ENCODE data around the gene DNAH14.
A peak's percentile ranks its signal among the peaks of the same experiment; 100 is the strongest.
"Not testable (repeated sequence)": the region's sequence is repeated elsewhere in the genome, so short reads cannot be mapped to it uniquely, and the experiment has no call there.

The DNAH14 gene

GRCh38 chr1:224996266-224996665 lies 66.8 kb downstream of the DNAH14 start:
- DNase-seq, result no peak

GRCh38 chr1:224998185-224998584 lies 68.7 kb downstream of the DNAH14 start:
- no peak for DNase-seq

GRCh38 chr1:225004396-225004795 lies 74.9 kb downstream of the DNAH14 start:
- no peak for DNase-seq

GRCh38 chr1:225006352-225006751 lies 76.9 kb downstream of the DNAH14 start:
- not testable (repeated sequence) for DNase-seq

GRCh38 chr1:225008050-225008449 lies 78.6 kb downstream of the DNAH14 start:
- DNase-seq, result not testable (repeated sequence)

DNA sequence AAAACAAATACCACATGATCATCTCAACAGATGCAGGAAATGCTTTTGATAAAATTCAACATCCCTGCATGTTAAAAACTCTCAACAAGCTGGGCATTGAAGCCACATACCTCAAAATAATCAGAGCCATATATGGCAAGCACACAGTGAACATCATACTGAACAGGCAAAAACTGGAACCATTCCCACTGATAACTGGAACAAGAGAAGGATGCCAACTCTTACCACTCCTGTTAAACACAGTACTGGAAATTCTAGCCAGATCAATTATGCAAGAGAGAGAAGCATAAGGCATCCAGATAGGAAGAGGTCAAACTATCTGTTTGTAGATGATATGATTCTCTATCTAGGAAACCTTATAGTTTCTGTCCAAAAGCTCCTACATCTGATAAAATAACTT lies 91.6 kb downstream of the DNAH14 start:
- DNase-seq, result no peak

DNA sequence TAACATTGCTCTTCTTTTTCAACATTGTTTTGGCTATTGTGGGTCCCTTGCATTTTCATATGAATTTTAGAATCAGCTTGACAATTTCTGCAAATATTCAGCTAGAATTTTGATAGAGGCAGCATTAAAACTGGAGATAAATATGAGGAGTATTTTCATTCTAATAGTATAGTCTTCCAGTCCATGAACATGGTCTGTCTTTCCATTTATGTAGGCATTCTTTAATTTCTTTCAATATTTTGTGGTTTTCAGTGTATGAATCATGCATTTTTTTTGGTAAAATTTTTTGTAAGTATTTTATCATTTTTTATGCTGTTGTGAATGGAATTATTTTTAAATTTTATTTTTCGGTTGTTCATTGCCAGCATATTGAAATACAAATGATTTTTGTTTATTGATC lies 97.2 kb downstream of the DNAH14 start:
- DNase-seq, result no peak

DNA sequence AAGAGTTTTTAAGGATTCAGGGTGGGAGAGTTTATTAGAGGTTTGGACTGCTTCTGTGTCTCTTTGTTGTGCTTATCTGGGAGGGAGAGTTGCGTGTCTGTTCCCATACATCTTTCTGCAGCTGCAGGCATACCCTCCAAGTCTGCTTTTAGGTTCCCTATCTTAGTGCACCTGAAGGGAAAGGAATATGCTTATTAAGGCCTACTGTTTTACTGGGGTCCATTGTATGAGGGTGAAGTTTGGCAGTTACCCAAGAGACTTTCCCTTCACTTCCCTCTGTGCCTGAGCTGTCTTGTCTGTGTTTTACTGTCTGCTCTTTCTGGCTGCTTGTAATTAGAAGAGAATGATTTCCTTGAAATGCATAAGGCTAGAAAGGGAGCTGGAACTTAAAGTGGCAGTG lies 107.0 kb downstream of the DNAH14 start:
- DNase-seq, result not testable (repeated sequence)

- DNase-seq, result no peak
Observed at GRCh38 chr1:225042263-225042662, 112.8 kb downstream of the DNAH14 start.

- peak; percentile 10 for DNase-seq
Observed at GRCh38 chr1:225044258-225044657, 114.8 kb downstream of the DNAH14 start.

GRCh38 chr1:225049594-225049993 lies 120.1 kb downstream of the DNAH14 start:
- no peak for DNase-seq

- no peak for DNase-seq
Observed at GRCh38 chr1:225063722-225064121, 134.2 kb downstream of the DNAH14 start.

GRCh38 chr1:225070972-225071371 lies 141.5 kb downstream of the DNAH14 start:
- DNase-seq, result no peak

GRCh38 chr1:225097175-225097574 lies 167.7 kb downstream of the DNAH14 start:
- DNase-seq, result no peak

DNA sequence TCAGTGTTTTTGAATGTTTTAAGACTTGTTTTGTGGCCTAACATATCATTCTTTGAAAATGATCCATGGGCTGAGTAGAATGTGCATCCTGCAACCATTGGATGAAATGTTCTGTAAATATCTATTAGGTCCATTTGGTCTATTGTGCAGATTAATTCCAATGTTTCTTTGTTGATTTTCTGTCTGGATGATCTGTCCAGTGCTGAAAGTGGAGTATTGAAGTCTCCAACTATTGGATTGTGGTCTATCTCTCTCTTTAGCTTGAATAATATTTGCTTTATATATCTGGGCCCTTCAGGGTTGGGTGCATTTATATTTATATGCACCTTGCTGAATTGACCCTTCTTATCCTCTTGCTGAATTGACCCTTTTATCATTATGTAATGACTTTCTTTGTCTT lies 181.5 kb downstream of the DNAH14 start:
- DNase-seq, result no peak

- no peak for DNase-seq
Observed at GRCh38 chr1:225113265-225113664, 183.8 kb downstream of the DNAH14 start.

- peak; percentile 19 for DNase-seq
Observed at GRCh38 chr1:225114354-225114990, 185.0 kb downstream of the DNAH14 start.

GRCh38 chr1:225119307-225119706 lies 189.8 kb downstream of the DNAH14 start:
- DNase-seq, result no peak

DNA sequence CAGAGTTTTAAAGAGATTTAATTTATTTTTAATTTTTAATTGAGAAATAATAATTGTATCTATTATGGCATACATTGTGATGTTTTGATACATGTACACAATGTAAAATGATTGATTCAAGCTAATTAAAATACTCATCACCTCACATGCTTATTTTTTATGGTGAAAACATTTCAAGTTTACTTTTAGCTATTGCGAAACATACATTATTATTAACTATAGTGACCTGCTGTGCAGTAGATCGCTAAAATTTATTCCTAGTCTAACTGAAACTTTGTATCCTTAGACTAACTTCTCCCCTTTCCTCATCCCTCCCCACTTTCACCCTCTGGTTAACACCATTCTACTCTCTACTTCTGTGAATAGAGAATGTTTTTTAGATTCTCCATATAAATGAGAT lies 191.6 kb downstream of the DNAH14 start:
- DNase-seq, result no peak

DNA sequence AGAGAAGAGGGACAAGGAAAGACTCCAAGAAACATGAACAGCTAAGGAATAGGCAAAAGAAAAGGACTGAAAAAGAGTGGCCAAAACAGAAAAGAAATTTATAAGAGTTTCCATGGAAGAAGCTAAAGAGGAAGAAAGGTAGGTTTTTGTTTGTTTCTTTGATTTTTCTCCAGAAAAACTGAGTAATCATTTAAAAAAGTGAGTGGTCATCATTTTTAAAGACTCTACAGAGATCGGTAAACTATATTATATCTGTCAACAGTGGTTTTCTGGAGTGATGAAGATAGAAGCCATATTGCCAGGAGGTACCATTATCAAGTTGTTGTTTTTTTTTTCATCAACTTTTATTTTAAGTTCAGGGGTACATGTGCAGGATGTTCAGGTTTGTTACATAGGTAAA lies 202.4 kb downstream of the DNAH14 start:
- DNase-seq, result no peak

DNA sequence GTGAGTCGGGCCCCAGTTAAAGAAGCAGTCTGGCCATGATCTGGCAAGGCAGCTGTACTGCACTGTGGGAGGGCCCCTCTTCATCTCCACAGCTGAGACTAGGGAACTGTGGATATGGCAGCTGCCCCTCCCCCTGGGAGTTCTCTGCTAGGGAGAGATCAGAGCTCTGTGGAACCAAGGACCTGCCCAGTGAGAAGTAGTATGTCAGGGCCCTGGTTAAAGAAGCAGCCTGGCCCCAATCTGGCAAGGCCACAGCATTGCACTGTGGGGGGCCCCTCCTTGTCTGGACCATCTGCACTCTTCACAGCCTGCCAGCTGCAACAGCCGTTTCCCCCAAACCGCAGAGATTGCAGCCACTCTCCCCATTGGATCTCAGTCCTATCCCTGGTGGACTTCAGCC lies 208.5 kb downstream of the DNAH14 start:
- no peak for DNase-seq

GRCh38 chr1:225143001-225143400 lies 213.5 kb downstream of the DNAH14 start:
- DNase-seq, result no peak

DNA sequence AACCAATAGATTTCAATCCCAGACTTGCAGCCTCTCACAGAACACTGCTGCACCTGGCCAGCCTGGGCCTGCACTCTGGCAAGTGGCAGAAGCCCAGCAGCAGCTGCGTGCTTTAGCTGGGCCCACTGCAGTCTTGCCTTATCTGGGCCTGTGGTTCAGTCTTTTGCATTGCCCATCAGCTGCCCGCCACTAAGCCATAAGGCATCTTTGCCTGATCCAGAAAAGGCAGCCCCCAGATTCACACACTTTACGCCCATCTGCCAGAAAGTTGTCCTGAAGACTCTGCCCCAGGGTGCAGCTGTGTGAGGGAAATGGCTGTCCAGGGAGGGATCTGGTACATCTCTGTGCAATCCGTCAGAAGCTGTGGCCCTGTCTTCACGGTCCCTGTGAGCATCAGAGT lies 217.0 kb downstream of the DNAH14 start:
- DNase-seq, result no peak

- not testable (repeated sequence) for DNase-seq
Observed at GRCh38 chr1:225147791-225148190, 218.3 kb downstream of the DNAH14 start.

DNA sequence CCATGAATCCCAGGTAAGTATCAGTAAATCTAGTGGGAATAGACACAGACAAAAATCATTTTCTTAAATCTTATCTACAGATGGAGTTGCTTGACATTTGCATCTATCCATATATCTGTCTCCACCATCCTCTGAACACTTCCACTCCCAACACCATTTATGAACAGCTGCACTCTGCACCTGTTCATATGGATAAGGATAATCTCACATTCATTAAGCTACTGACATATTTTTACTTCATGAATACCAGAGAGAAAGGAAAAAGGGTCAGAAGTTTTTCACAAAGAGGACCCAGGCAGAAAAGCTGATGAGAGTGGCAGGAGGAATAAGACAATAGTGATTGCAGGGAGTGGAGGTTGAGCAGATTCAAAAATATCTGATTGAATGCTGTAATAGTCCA lies 222.6 kb downstream of the DNAH14 start:
- DNase-seq, result no peak

Data from fibroblast of skin of abdomen (primary cell).